ENCODE data around the gene ACVR2B.

The ACVR2B gene

DNA sequence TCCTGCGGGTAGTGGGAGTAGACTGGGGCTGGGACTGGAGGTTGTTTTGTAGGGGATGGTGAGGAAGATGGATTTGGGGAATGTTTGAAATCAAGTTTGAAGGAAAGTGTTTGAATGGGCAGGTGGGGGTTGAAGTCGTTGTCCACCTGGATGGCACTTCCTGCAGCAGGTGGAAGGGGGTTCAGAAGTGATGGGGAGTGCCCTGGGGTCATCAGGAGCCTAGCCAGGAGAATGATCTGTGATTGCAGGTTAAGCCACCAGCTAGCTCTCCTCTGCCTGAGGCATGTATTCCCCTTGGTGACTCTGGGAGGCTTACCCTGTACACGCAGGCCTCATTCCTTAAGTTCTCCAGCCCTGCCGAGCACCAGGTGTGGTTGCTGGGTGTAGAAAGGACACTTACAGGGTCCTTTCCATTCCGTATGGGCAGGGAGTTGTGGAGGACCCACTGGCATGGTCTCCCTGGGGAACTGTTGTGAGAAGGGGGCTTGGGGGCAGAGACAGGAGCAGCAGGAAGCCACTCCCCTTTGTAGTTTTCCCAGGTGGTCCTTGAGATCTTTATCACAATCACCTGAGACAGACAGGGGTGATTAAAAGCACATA lies 22.6 kb downstream of the ACVR2B start:
- no peak for TF ChIP-seq YY1 (IDR thresholded peaks at IDR 0.05; ENCODE audit: low read depth)
- TF ChIP-seq, protein P1, sequence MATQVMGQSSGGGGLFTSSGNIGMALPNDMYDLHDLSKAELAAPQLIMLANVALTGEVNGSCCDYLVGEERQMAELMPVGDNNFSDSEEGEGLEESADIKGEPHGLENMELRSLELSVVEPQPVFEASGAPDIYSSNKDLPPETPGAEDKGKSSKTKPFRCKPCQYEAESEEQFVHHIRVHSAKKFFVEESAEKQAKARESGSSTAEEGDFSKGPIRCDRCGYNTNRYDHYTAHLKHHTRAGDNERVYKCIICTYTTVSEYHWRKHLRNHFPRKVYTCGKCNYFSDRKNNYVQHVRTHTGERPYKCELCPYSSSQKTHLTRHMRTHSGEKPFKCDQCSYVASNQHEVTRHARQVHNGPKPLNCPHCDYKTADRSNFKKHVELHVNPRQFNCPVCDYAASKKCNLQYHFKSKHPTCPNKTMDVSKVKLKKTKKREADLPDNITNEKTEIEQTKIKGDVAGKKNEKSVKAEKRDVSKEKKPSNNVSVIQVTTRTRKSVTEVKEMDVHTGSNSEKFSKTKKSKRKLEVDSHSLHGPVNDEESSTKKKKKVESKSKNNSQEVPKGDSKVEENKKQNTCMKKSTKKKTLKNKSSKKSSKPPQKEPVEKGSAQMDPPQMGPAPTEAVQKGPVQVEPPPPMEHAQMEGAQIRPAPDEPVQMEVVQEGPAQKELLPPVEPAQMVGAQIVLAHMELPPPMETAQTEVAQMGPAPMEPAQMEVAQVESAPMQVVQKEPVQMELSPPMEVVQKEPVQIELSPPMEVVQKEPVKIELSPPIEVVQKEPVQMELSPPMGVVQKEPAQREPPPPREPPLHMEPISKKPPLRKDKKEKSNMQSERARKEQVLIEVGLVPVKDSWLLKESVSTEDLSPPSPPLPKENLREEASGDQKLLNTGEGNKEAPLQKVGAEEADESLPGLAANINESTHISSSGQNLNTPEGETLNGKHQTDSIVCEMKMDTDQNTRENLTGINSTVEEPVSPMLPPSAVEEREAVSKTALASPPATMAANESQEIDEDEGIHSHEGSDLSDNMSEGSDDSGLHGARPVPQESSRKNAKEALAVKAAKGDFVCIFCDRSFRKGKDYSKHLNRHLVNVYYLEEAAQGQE (IDR thresholded peaks at IDR 0.05; ENCODE audit: low read depth) = no peak
- TF ChIP-seq TEAD4 (IDR thresholded peaks at IDR 0.05) = no peak
- no peak for TF ChIP-seq EGR1 (IDR thresholded peaks at IDR 0.05)
- no peak for TF ChIP-seq TCF12 (IDR thresholded peaks at IDR 0.05; ENCODE audit: low read depth)
- no peak for TF ChIP-seq CEBPB (IDR thresholded peaks at IDR 0.05)
- no peak for TF ChIP-seq ZBTB7A (IDR thresholded peaks at IDR 0.05; ENCODE audit: low read depth)
- no peak for TF ChIP-seq CREB1 (IDR thresholded peaks at IDR 0.05; ENCODE audit: low read depth)
- TF ChIP-seq, protein P2, sequence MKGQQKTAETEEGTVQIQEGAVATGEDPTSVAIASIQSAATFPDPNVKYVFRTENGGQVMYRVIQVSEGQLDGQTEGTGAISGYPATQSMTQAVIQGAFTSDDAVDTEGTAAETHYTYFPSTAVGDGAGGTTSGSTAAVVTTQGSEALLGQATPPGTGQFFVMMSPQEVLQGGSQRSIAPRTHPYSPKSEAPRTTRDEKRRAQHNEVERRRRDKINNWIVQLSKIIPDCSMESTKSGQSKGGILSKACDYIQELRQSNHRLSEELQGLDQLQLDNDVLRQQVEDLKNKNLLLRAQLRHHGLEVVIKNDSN (IDR thresholded peaks at IDR 0.05) = no peak
- TF ChIP-seq EP300 (IDR thresholded peaks at IDR 0.05; ENCODE audit: borderline replicate concordance) = no peak
- TF ChIP-seq RAD21 (IDR thresholded peaks at IDR 0.05; ENCODE audit: low read depth) = no peak
- no peak for TF ChIP-seq TAF1 (IDR thresholded peaks at IDR 0.05; ENCODE audit: low read depth)
- TF ChIP-seq NFIC (IDR thresholded peaks at IDR 0.05) = no peak
- no peak for TF ChIP-seq MAX (IDR thresholded peaks at IDR 0.05)

DNA sequence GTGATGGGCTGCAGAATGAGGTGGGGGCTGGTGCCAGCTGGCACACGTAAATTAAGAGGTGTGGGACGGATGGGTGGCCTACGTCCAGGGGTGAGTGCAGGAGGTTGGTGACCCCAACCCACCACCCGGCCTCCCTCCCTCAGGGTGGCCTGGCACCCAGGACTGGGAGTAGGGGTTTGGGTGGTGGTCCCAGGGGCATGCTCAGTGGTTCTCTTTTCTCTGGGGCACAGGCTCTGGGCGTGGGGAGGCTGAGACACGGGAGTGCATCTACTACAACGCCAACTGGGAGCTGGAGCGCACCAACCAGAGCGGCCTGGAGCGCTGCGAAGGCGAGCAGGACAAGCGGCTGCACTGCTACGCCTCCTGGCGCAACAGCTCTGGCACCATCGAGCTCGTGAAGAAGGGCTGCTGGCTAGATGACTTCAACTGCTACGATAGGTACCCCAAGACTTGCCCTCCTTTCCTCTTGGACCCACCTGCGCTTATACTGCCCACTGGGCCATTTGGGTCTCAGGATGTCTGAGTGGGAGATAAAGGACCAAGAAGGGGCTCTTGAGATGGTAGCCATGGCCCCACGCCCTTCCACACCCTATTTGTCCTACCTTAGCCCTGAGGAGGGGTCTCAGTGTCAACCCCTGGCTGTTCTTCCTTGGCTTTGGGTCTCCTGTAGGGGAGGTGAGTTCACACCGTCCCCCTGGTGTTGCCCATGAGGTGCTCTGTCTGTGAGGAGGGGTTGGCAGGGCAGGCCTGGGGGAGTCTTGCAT lies 23.5 kb downstream of the ACVR2B start:
- TF ChIP-seq RAD21 (IDR thresholded peaks at IDR 0.05; ENCODE audit: low read depth) = no peak
- no peak for TF ChIP-seq NFIC (IDR thresholded peaks at IDR 0.05)
- TF ChIP-seq, protein P2 (IDR thresholded peaks at IDR 0.05) = no peak
- TF ChIP-seq, protein P1 (IDR thresholded peaks at IDR 0.05; ENCODE audit: low read depth) = no peak
- TF ChIP-seq TEAD4 (IDR thresholded peaks at IDR 0.05) = no peak
- no peak for TF ChIP-seq CREB1 (IDR thresholded peaks at IDR 0.05; ENCODE audit: low read depth)
- no peak for TF ChIP-seq ZBTB7A (IDR thresholded peaks at IDR 0.05; ENCODE audit: low read depth)
- no peak for TF ChIP-seq TAF1 (IDR thresholded peaks at IDR 0.05; ENCODE audit: low read depth)
- no peak for TF ChIP-seq EP300 (IDR thresholded peaks at IDR 0.05; ENCODE audit: borderline replicate concordance)
- no peak for TF ChIP-seq MAX (IDR thresholded peaks at IDR 0.05)
- TF ChIP-seq CEBPB (IDR thresholded peaks at IDR 0.05) = no peak
- no peak for TF ChIP-seq EGR1 (IDR thresholded peaks at IDR 0.05)
- no peak for TF ChIP-seq TCF12 (IDR thresholded peaks at IDR 0.05; ENCODE audit: low read depth)

DNA sequence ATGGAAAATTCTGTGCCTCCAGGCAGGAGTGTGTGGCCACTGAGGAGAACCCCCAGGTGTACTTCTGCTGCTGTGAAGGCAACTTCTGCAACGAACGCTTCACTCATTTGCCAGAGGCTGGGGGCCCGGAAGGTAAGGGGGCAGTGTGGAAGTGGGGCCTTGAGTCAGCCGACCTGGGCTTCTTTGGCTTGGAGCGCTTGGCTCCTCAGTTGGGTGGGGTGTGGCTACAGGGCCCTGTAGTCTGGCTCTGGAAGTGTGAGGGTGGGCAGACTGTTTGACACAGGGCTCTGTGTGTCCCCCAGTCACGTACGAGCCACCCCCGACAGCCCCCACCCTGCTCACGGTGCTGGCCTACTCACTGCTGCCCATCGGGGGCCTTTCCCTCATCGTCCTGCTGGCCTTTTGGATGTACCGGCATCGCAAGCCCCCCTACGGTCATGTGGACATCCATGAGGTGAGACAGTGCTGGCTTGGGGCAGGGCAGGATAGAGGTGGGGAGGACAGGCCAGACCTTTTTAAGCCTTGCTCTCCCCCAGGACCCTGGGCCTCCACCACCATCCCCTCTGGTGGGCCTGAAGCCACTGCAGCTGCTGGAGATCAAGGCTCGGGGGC lies 24.3 kb downstream of the ACVR2B start:
- no peak for TF ChIP-seq TAF1 (IDR thresholded peaks at IDR 0.05; ENCODE audit: low read depth)
- TF ChIP-seq CEBPB (IDR thresholded peaks at IDR 0.05) = no peak
- TF ChIP-seq CREB1 (IDR thresholded peaks at IDR 0.05; ENCODE audit: low read depth) = no peak
- no peak for TF ChIP-seq TCF12 (IDR thresholded peaks at IDR 0.05; ENCODE audit: low read depth)
- no peak for TF ChIP-seq YY1 (IDR thresholded peaks at IDR 0.05; ENCODE audit: low read depth)
- TF ChIP-seq, protein P2 (IDR thresholded peaks at IDR 0.05) = no peak
- no peak for TF ChIP-seq FOXM1 (IDR thresholded peaks at IDR 0.05; ENCODE audit: borderline replicate concordance, low read depth)
- TF ChIP-seq EP300 (IDR thresholded peaks at IDR 0.05; ENCODE audit: borderline replicate concordance) = no peak
- TF ChIP-seq RAD21 (IDR thresholded peaks at IDR 0.05; ENCODE audit: low read depth) = no peak
- no peak for TF ChIP-seq NFIC (IDR thresholded peaks at IDR 0.05)

- TF ChIP-seq RAD21 (IDR thresholded peaks at IDR 0.05; ENCODE audit: low read depth) (no peak), CEBPB (IDR thresholded peaks at IDR 0.05) (no peak), NFIC (IDR thresholded peaks at IDR 0.05) (no peak), TCF12 (IDR thresholded peaks at IDR 0.05; ENCODE audit: low read depth) (no peak), TAF1 (IDR thresholded peaks at IDR 0.05; ENCODE audit: low read depth) (no peak), ZBTB7A (IDR thresholded peaks at IDR 0.05; ENCODE audit: low read depth) (no peak), TEAD4 (IDR thresholded peaks at IDR 0.05) (no peak), EP300 (IDR thresholded peaks at IDR 0.05; ENCODE audit: borderline replicate concordance) (no peak), FOXM1 (IDR thresholded peaks at IDR 0.05; ENCODE audit: borderline replicate concordance, low read depth) (no peak), MAX (IDR thresholded peaks at IDR 0.05) (no peak), CREB1 (IDR thresholded peaks at IDR 0.05; ENCODE audit: low read depth) (no peak), EGR1 (IDR thresholded peaks at IDR 0.05) (no peak), YY1 (IDR thresholded peaks at IDR 0.05; ENCODE audit: low read depth) (no peak)
- TF ChIP-seq, protein P2 (IDR thresholded peaks at IDR 0.05) = no peak
- TF ChIP-seq, protein P1 (IDR thresholded peaks at IDR 0.05; ENCODE audit: low read depth) = no peak
Observed at GRCh38 chr3:38478901-38479300, 25.2 kb downstream of the ACVR2B start.
